GM19397 (cell line): ENCODE data around the gene EVI5L.
"Not testable (repeated sequence)": the region's sequence is repeated elsewhere in the genome, so short reads cannot be mapped to it uniquely, and the experiment has no call there.

ENCODE experiments used
- ATAC-seq: cut with Tn5 transposase; IDR thresholded peaks from one replicate; pipeline ENCODE4 v1.9.1; 2021; ENCODE audit warnings: mild to moderate bottlenecking, moderate library complexity; ENCODE audit not compliant: unreplicated experiment

The EVI5L gene

GRCh38 chr19:7871437-7872305 lies 41.7 kb downstream of the EVI5L start:
- no peak for ATAC-seq

GRCh38 chr19:7872306-7873204 lies 42.5 kb downstream of the EVI5L start:
- no peak for ATAC-seq

DNA sequence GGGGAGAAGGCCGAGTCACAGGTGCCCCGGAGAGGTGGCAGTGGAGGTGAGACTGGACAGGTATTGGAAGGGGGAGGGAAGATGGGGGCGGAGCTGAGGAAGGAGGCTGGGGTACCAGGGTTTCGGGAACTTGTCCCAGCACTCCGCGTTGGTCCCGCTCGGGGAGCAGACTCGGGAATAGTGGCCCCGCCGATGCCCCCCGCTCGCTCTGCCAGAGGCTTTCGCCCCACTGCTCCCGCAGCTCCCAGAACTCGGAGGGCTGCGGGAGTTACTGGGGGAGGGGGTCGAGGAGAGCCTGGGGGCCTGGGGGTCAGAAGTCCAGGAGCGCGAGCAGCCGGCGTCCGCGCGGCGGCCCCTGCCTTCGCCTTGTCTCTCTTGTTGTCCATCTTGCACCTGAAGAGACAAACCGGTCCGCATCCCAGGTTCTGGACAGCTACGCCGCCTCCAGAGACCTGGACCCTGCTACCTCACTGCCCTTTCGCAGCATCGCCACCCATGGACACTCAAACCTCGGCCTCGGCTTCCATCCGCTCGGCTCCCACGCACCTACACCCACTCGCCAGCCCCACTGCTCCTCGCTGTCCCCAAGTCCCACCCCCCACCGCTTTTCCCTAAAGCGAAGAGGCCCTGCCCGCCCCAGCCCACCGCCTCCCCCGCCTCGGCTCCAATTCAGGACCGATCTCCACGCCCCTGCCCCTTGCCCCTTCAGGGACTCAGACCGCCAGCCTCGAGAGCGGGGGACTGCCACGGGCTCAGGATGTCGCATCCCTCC lies 43.5 kb downstream of the EVI5L start:
- ATAC-seq, result no peak

- no peak for ATAC-seq
Observed at GRCh38 chr19:7874076-7874896, 44.3 kb downstream of the EVI5L start, which contains the start of gene PRR36. Gene PRR36, minus strand, starts transcription at chr19:7874390. Its CDS starts 701 bp downstream, at chr19:7873689.

- no peak for ATAC-seq
Observed at GRCh38 chr19:7874897-7875273, 44.9 kb downstream of the EVI5L start.

- ATAC-seq, result no peak
Observed at GRCh38 chr19:7877249-7877836, 47.3 kb downstream of the EVI5L start.

- no peak for ATAC-seq
Observed at GRCh38 chr19:7879111-7879807, 49.2 kb downstream of the EVI5L start.

DNA sequence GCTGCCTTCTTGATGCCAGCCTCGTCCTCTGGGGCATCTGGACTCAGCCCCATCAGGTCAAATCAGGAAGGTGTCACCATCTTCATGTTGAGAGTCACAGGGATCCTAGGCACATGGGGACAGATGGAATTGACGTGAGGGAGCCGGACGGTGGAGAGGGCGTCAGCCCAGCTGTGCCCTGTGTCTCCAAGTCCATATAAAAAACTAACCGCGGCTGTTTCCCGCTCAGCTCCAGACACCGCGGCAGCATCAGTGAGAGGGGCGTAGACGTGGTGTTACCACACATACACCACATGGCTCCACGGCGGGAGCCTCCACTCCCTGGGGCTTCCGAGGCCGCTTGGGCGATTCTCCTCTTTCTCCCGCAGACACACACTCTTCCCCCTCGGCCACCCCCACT lies 49.8 kb downstream of the EVI5L start:
- ATAC-seq, result no peak

GRCh38 chr19:7881910-7882309 lies 51.9 kb downstream of the EVI5L start:
- no peak for ATAC-seq

DNA sequence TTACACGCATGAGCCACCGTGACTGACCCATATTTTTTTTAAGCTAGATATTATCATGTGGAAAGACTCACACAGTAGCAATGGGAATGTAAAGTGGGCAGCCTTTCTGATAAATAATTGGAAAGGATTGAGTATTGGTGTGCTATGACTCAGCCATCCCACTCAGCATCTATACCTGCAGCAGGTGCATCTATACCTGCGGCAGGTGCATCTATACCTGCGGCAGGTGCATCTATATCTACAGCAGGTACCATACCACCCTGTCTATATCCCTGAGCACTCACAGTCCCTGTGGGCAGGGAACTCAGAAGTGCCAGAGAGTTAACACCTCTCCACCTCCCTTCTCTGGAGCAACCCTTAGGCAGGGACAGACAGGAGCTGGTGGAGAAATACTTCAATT lies 53.1 kb downstream of the EVI5L start:
- ATAC-seq, result no peak

- no peak for ATAC-seq
Observed at GRCh38 chr19:7883796-7884570, 54.0 kb downstream of the EVI5L start.

GRCh38 chr19:7885818-7886217 lies 55.8 kb downstream of the EVI5L start:
- ATAC-seq, result no peak

GRCh38 chr19:7887408-7888144 lies 57.6 kb downstream of the EVI5L start:
- ATAC-seq, result no peak

GRCh38 chr19:7888145-7888825 lies 58.3 kb downstream of the EVI5L start, which contains the start of gene LRRC8E:
Gene LRRC8E, plus strand, starts transcription at chr19:7888510. Its CDS starts 7,094 bp downstream, at chr19:7895604.
- no peak for ATAC-seq

- no peak for ATAC-seq
Observed at GRCh38 chr19:7888826-7889217, 58.8 kb downstream of the EVI5L start.

GRCh38 chr19:7893362-7894101 lies 63.5 kb downstream of the EVI5L start:
- not testable (repeated sequence) for ATAC-seq
